ENCODE results near the gene ARID3B.
"Not testable (repeated sequence)": the region's sequence is repeated elsewhere in the genome, so short reads cannot be mapped to it uniquely, and the experiment has no call there.

The ARID3B gene

DNA sequence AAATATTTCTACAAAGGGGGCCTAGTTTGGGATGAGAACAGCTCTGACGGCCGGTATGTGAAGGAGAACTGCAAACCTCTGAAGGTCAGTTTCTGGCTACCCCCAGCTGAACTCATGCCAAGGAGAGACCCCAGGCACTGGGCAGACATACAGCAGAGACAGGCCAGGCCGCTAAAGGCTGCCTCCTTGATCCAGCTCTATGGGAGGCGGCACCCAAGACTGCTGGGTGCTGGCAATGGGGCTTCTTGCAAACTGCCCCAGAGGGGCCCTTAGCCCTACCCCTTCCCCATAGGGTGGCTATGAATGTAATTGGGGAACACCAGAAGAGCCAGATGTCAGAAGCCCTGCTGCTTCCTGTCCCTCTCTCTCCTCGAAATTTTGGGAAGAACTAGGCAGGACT is 87.9 kb downstream of the ARID3B start:
- Histone ChIP-seq H3K36me3 (replicated peaks) (peaks cover 98% of the 10 kb centered on the region), H3K4me1 (no peaks in the 10 kb centered on the region), H3K4me3 (no peak overlapping the region), H3K9me3 (no peaks in the 10 kb centered on the region), H3K27me3 (ENCODE audit: low read depth) (no peaks in the 10 kb centered on the region)
- no peak for DNase-seq (ENCODE audit: low spot score in 2 of 2)
- in situ Hi-C loops (cut with MboI; ENCODE audit: low sequenced_read_pairs) = no loop called here

DNA sequence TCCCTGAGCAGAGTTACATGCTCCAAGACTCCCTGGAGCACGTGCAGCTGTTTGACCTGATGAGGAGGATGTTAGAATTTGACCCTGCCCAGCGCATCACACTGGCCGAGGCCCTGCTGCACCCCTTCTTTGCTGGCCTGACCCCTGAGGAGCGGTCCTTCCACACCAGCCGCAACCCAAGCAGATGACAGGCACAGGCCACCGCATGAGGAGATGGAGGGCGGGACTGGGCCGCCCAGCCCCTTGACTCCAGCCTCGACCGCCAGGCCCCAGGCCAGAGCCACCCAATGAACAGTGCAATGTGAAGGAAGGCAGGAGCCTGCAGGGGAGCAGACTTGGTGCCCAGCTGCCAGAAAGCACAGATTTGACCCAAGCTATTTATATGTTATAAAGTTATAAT is 88.7 kb downstream of the ARID3B start:
- DNase-seq (ENCODE audit: low spot score in 2 of 2); H3K9me3 ChIP-seq; H3K27me3 ChIP-seq (ENCODE audit: low read depth); H3K4me1 ChIP-seq; in situ Hi-C loops (cut with MboI; ENCODE audit: low sequenced_read_pairs); H3K4me3 ChIP-seq: not testable (repeated sequence)
- peaks cover 97% of the 10 kb centered on the region for H3K36me3 ChIP-seq (replicated peaks)

DNA sequence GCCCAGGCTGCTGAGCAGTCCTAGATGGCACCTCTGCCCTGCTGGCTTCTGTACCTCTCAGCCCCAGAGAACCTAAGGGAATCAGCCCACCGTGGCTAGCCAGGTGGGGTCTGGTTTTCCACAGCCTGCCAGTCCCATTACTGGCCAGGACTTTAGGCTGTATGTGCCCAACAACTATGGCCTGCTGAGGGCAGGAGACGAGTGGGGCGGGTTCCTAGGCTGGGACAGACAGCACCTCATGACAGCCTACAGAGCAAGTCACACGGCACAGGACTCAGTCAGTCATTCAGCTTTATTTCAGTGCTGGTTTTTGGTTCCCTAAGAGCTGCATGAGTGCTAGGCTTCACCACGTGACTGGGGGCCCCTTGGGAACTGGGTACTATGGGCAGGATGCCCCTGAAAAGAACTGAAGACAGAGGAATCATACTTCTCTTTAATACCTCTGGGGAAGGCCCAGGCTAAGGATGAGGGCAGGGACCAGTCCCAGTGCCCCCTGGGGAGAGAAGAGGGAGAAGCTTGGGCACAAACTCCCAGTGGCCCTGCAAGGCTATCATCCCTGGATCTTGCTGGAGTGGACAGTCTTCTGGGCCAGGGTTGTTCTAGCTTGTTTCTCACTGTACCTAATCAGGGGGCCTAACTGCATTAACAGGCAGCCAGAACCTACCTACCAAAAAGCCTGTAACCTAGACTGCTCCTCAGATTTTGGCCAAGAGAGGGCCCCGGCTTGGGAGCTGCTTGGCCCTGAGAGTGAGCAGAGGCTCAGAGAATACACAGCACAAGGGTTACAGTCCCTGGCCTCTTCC is 89.5 kb downstream of the ARID3B start:
- H3K27me3 ChIP-seq (ENCODE audit: low read depth) = no peaks in the 10 kb centered on the region
- H3K36me3 ChIP-seq (replicated peaks) = peaks cover 97% of the 10 kb centered on the region
- in situ Hi-C loops (cut with MboI; ENCODE audit: low sequenced_read_pairs) = no loop called here

DNA sequence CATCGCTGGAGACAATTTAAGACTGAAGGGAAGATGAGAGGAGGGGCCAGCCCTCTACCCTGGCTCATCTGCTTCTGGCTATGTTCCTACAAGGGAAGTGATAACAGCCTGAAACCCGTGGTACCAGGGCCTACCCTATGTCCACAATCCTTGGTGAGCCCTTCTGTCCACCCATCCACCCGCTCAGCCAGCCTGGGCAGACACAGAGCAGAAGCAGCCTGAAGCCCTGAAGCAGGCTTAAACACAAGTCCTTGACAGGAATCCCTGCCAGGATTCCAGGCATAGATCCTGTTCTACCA is 90.0 kb downstream of the ARID3B start:
- H3K27me3 ChIP-seq (ENCODE audit: low read depth) = no peaks in the 10 kb centered on the region
- H3K4me3 ChIP-seq = no peak overlapping the region
- DNase-seq (ENCODE audit: low spot score in 2 of 2) = no peak
- no peaks in the 10 kb centered on the region for H3K4me1 ChIP-seq
- H3K36me3 ChIP-seq (replicated peaks) = peaks cover 97% of the 10 kb centered on the region
- no peaks in the 10 kb centered on the region for H3K9me3 ChIP-seq
- in situ Hi-C loops (cut with MboI; ENCODE audit: low sequenced_read_pairs) = no loop called here

More for the DNA sequence above, 89.5 kb downstream of the ARID3B start:
- Histone ChIP-seq H3K4me3 (no peak overlapping the region), H3K9me3 (no peaks in the 10 kb centered on the region), H3K4me1 (no peaks in the 10 kb centered on the region)
- DNase-seq (ENCODE audit: low spot score in 2 of 2) = peak in 1 of 2 experiments; percentile 21

DNA sequence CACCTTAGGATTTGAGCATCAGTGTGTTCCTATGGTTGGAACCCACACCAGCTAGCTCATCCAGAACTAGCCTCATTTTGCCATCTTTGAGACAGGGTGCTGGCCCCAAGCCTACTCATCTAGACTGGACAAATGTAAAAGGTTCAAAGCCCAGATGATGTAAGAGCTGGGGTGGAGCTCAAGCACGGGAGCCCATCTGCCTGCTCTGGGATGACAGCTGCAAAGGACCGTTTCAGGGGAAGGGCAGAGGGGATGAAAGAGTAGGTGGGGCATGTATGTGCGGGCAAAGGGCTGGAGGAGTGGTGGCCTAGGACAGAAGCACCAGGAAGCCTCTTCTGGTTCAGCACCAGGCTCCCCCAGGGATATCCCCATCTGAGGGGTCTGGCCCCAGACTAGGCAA is 90.4 kb downstream of the ARID3B start:
- in situ Hi-C loops (cut with MboI; ENCODE audit: low sequenced_read_pairs) = no loop called here
- Histone ChIP-seq H3K9me3 (no peaks in the 10 kb centered on the region), H3K36me3 (replicated peaks) (peaks cover 97% of the 10 kb centered on the region), H3K27me3 (ENCODE audit: low read depth) (no peaks in the 10 kb centered on the region), H3K4me1 (no peaks in the 10 kb centered on the region), H3K4me3 (no peak overlapping the region)
- DNase-seq (ENCODE audit: low spot score in 2 of 2) = no peak

DNA sequence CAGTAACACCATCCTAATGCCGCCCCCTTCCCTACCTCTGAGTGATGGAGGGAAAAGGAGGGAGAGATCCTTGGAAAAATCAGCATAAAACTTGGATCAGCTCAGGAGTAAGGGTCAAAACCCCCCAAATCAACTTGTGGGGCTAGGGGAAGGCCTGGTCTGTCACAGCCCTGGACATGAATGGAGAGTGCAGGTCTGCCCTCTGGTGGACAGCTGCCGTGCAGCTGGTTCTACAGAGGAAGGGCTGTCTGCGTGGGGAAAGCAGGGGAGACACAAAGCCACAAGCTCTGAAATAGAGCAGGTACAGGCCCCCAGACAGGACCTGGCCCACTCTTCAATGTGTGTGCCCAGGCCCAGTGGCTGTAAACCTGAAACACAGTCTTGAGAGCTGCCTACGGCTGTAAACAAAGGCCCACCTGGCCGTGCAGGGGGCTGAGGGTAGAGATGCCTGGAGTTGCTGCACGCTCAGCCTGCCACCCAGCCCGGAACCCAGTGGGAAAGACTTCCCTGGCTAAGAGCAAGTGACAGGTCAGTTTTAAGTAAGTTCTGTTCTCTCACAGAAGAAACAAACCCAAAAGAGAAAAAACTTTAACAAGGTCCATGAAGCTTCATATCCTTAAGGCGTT is 91.0 kb downstream of the ARID3B start:
- Histone ChIP-seq H3K36me3 (replicated peaks) (peaks cover 95% of the 10 kb centered on the region), H3K4me3 (no peak overlapping the region), H3K4me1 (no peaks in the 10 kb centered on the region), H3K9me3 (no peaks in the 10 kb centered on the region), H3K27me3 (ENCODE audit: low read depth) (no peaks in the 10 kb centered on the region)
- in situ Hi-C loops (cut with MboI; ENCODE audit: low sequenced_read_pairs) = no loop called here
- DNase-seq (ENCODE audit: low spot score in 2 of 2) = peak; percentile 73 to 90

DNA sequence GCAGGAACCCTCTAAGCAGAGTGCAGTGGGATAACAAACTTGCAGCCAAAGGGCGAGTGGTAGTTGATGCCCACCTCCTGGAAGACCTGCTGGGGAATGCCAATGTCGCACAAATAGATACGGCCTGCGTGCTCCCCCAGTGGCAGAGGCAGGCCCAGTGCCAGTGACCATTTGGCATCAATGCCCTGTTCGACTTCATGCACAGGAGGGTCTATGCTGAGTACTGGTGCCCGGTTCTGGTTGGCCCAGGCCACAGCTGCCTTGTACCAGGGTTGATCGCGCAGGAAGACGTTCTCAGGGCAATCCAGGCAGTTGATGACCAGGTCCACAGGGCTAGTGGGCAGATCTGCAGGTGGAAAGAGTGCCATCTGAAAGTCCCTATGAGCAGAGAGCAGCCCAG is 91.6 kb downstream of the ARID3B start:
- H3K4me1 ChIP-seq = no peaks in the 10 kb centered on the region
- no peak overlapping the region for H3K4me3 ChIP-seq
- in situ Hi-C loops (cut with MboI; ENCODE audit: low sequenced_read_pairs) = no loop called here
- H3K36me3 ChIP-seq (replicated peaks) = peaks cover 95% of the 10 kb centered on the region
- H3K9me3 ChIP-seq = no peaks in the 10 kb centered on the region
- H3K27me3 ChIP-seq (ENCODE audit: low read depth) = no peaks in the 10 kb centered on the region
- no peak for DNase-seq (ENCODE audit: low spot score in 2 of 2)

DNA sequence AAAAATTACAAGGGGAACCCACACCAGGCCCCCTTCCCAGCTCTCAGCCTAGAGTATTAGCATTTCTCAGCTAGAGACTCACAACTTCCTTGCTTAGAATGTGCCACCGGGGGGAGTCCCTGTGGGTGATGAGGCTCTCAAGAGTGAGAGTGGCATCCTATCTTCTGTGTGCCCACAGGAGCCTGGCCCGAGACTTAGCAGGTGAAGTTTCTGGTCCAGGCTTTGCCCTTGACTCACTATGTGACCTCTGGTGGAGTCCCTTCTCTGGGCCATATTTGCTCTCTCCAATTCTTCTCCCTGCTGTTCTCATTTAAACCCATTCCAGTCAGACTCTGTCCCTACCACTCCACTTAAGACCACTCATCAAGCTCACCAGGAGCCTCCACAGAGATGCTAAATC is 92.8 kb downstream of the ARID3B start:
- no peaks in the 10 kb centered on the region for H3K27me3 ChIP-seq (ENCODE audit: low read depth)
- H3K4me1 ChIP-seq = no peaks in the 10 kb centered on the region
- in situ Hi-C loops (cut with MboI; ENCODE audit: low sequenced_read_pairs) = no loop called here
- H3K9me3 ChIP-seq = no peaks in the 10 kb centered on the region
- H3K4me3 ChIP-seq = no peak overlapping the region
- peaks cover 92% of the 10 kb centered on the region for H3K36me3 ChIP-seq (replicated peaks)
- no peak for DNase-seq (ENCODE audit: low spot score in 2 of 2)

DNA sequence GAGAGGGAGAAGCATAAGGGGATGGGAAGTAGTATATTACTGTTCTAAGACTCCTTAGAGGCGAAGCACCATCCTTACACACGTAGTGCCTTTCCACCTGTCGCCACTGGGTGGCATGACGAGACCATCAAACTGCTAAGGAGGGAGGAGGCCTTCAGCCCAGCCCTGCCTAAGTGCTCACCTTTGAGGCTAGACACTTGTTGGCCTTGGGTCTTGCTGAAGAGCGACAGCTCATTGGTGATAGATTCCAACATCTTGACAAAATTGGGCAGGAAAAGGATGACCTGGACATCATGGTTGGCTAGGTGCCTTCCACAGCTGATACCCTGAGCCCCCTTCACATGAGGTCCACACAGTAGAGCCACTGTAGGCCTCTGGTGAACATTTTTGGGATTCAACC is 94.2 kb downstream of the ARID3B start:
- Histone ChIP-seq H3K4me1 (no peaks in the 10 kb centered on the region), H3K4me3 (no peak overlapping the region), H3K9me3 (no peaks in the 10 kb centered on the region), H3K27me3 (ENCODE audit: low read depth) (no peaks in the 10 kb centered on the region), H3K36me3 (replicated peaks) (peaks cover 94% of the 10 kb centered on the region)
- peak; percentile 84 to 89 for DNase-seq (ENCODE audit: low spot score in 2 of 2)
- in situ Hi-C loops (cut with MboI; ENCODE audit: low sequenced_read_pairs) = loop anchor here (5.0 kb wide), 1 partner anchor 132 kb away; no protein-coding TSS in a partner anchor

DNA sequence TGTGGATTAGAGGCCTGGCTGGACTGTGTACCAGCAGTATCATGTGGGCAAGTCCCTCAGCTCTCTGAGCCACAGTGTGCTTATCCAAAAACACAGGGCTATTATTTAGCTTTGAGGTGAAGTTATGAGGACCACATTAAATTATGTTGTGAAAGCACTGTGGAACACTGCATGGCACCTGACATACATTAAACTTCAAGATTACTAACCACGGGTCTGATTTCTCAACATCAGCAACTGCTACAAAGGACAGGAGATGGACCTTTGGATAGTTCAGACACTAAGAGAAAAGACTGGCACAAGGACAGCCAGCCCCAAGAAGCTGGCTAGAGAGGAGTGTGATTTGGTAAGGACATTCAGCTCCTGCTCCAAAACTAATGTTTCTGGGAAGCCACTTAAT is 96.0 kb downstream of the ARID3B start:
- DNase-seq (ENCODE audit: low spot score in 2 of 2) = no peak
- Histone ChIP-seq H3K4me1 (no peaks in the 10 kb centered on the region), H3K4me3 (no peak overlapping the region), H3K36me3 (replicated peaks) (peaks cover 88% of the 10 kb centered on the region), H3K27me3 (ENCODE audit: low read depth) (no peaks in the 10 kb centered on the region), H3K9me3 (no peaks in the 10 kb centered on the region)
- in situ Hi-C loops (cut with MboI; ENCODE audit: low sequenced_read_pairs) = loop anchor here (5.0 kb wide), 1 partner anchor 130 kb away; no protein-coding TSS in a partner anchor

DNA sequence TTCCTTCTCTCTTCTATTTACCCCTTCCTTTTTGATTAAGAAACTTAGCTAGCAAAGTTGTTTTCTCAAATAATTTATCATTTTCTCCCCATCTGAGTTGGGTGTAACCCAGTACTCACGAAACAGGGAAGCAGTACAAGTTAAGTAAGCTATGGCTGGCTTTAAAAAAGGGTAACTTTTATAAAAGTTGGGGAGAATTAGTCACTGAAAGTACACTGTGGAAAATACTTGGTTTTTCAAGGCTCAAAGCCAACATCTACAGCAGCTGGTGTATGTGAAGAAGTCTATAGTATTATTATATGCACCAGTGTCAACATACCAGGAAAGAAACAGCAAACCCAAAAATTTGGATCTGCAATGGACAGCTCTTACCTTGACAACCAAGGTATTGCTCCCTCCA is 100.1 kb downstream of the ARID3B start:
- H3K36me3 ChIP-seq (replicated peaks) = peaks cover 50% of the 10 kb centered on the region
- no peaks in the 10 kb centered on the region for H3K9me3 ChIP-seq
- H3K27me3 ChIP-seq (ENCODE audit: low read depth) = no peaks in the 10 kb centered on the region
- DNase-seq (ENCODE audit: low spot score in 2 of 2) = no peak
- in situ Hi-C loops (cut with MboI; ENCODE audit: low sequenced_read_pairs) = loop anchor here (5.0 kb wide), 1 partner anchor 311 kb away; no protein-coding TSS in a partner anchor
- no peak overlapping the region for H3K4me3 ChIP-seq
- H3K4me1 ChIP-seq = peaks cover 8% of the 10 kb centered on the region; the same call in 1 of the 2 replicates

DNA sequence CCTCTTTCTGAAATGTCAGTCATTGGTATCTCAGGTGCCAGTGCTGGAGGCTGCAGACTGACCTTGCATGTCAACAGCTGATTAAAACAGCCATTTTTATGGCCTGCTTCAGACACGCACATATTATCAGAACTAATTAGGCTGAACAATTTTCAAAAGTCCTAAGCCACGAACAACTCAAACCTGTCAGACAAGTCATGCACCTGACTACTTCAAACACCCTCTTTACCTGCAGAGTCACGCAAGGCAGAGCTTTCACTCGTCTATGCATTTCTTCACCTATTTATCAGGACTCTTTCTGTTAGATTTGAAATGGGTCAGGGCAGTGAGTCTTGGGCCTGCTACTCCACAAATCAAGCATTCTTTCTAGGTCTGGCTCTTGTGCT is 101.3 kb downstream of the ARID3B start:
- H3K27me3 ChIP-seq (ENCODE audit: low read depth) = no peaks in the 10 kb centered on the region
- no peak for DNase-seq (ENCODE audit: low spot score in 2 of 2)
- peaks cover 40% of the 10 kb centered on the region for H3K36me3 ChIP-seq (replicated peaks)
- in situ Hi-C loops (cut with MboI; ENCODE audit: low sequenced_read_pairs) = loop anchor here (5.0 kb wide), 1 partner anchor 310 kb away; no protein-coding TSS in a partner anchor
- H3K4me1 ChIP-seq = peaks cover 8% of the 10 kb centered on the region; the same call in 1 of the 2 replicates
- H3K4me3 ChIP-seq = no peak overlapping the region
- H3K9me3 ChIP-seq = no peaks in the 10 kb centered on the region

DNA sequence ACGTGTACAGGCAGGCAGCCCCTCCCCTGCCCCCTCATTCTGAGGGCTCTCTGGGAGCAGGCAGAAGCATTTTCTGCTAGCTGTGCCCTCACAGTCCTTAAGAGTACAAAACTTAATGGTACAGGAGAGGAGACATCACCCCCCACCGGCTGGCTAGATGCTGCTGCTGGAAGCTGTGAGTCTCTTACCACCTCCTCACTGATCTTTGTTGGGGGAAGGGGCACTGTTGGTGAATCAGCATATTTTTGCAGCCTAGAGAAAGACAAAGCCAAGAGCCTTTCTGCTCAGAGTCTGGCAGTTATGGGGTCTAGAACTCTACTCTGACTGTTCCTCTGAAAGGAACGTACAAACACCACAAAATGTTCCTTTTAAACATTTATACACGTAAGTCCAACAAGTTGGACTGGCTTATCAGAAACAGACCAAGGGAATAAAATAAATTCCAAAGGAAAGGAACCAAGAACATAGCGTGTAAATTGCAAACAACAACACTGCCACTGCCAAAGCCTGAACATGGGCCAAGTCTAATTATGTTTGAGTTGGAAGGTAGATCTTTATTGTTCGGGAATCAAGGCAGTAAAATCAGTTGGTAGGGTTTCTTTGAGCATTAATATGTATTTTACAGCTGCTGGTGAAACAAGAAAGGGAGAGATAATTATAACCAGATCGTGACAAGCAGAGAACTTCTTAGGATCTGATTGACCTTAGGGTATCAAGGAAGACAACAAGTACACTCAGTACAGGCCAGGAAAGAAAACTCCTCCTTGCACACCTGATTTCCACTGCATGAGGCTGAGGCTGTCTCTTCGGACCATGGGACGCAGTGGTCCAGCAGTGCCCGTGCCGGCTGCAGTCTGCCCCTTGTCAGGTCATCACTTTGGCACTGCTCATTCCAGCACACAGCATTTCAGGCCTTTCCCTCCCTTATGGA is 102.0 kb downstream of the ARID3B start:
- H3K36me3 ChIP-seq (replicated peaks) = peaks cover 33% of the 10 kb centered on the region
- no peak for DNase-seq (ENCODE audit: low spot score in 2 of 2)
- in situ Hi-C loops (cut with MboI; ENCODE audit: low sequenced_read_pairs) = loop anchor here (5.0 kb wide), 1 partner anchor 309 kb away; no protein-coding TSS in a partner anchor
- H3K4me3 ChIP-seq = no peak overlapping the region
- H3K27me3 ChIP-seq (ENCODE audit: low read depth) = no peaks in the 10 kb centered on the region
- no peaks in the 10 kb centered on the region for H3K9me3 ChIP-seq
- H3K4me1 ChIP-seq = peaks cover 8% of the 10 kb centered on the region; the same call in 1 of the 2 replicates
